GM11168 (cell line): ENCODE measurements around the gene DDN.

Experiments
- in situ Hi-C: fragments of 300-500 bp; cut with MboI; formaldehyde crosslinking; loops from one replicate; pipeline ENCODE4 v1.12.0; 2022; ENCODE audit warnings: low sequenced_read_pairs; ENCODE audit not compliant: unreplicated experiment

The DDN gene

DNA sequence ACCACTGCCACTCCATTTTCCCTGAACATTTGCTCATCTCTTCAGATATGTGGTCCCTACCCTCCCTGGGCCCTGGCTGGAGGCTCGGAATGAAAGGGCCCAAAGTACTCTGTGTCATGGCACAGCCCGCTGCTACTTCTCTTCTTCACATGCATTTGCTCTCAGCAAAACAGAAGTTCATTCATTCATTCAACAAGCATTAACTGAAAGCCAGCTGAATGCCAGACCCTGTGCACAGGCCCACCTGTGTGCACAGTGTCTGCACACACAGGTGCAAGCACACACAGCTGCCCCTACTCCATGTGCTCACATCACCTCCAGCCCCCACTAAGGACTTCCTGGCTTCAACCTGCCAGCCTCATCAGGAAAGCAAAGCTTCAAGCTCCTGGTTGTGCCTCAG, 13.3 kb downstream of the DDN start:
- in situ Hi-C loops = no loop called here

DNA sequence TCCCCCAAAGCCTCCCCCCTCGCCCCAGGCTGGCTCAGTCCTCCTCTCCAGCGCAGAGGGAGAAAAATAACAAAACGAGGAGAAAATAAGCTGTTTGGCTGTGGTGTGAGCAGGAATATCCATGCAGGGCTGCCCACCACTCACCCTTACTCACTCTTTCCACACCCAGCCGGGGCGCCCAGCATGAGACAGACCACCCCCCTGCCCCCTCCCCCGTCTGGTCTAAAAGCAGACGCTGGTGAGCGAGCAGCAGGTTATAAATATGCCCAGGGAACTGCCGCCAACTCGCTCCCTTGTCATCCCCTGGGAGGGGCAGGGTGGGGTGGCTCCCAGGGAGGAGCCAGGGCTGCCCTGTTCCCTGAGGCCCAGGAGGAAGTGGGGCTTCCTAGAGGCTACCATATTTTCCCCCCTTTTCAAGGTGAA, 13.7 kb downstream of the DDN start:
- in situ Hi-C loops = no loop called here

DNA sequence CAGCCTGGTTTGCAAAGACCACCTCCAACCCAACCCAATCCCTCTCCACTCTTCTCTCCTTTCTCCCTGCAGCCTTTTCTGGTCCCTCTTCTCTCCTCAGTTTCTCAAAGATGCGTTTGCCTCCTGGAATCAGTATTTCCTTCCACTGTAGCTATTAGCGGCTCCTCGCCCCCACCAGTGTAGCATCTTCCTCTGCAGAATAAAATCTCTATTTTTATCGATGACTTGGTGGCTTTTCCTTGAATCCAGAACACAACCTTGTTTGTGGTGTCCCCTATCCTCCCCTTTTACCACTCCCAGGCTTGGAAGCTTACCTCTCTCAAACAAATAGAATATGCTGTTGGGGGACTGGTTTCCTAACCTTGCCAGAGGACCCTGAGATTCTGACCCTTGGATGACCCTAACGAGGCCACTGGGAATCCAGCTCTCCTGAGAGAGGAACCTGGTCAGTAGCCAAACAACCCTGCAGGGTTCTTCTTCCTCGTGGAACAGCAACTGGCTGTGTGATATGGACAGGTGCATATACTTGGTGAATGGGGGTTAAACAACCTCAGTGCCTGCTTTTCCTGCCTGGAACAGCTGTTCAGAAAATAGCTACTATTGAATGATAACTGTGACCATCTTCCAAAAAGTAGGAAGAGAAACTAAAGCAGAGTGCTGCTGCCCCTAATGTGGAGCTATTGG, 16.6 kb downstream of the DDN start:
- in situ Hi-C loops = no loop called here

DNA sequence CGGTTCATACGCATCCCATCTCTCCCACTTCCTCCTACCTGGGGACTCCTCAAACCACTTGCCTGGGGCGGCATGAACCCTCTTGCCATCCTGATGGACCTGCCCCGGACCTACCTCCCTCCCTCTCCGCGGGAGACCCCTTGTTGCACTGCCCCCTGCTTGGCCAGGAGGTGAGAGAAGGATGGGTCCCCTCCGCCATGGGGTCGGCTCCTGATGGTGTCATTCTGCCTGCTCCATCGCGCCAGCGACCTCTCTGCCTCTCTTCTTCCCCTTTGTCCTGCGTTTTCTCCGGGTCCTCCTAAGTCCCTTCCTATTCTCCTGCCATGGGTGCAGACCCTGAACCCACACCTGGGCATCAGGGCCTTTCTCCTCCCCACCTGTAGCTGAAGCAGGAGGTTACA, 17.4 kb downstream of the DDN start:
- in situ Hi-C loops = no loop called here

DNA sequence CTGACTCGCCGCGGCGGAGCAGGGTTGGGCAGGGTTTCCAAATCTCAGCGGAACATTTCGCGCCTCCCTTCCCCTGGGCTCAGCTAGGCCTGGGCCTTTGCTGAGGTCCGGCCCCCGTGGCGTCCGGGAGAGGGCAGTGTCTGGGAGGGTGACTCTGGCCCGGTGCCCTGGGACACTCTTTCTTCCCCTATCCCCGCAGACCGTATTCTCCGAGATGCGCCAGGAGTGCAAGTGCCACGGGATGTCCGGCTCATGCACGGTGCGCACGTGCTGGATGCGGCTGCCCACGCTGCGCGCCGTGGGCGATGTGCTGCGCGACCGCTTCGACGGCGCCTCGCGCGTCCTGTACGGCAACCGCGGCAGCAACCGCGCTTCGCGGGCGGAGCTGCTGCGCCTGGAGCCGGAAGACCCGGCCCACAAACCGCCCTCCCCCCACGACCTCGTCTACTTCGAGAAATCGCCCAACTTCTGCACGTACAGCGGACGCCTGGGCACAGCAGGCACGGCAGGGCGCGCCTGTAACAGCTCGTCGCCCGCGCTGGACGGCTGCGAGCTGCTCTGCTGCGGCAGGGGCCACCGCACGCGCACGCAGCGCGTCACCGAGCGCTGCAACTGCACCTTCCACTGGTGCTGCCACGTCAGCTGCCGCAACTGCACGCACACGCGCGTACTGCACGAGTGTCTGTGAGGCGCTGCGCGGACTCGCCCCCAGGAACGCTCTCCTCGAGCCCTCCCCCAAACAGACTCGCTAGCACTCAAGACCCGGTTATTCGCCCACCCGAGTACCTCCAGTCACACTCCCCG, 18.0 kb downstream of the DDN start:
- in situ Hi-C loops = no loop called here

DNA sequence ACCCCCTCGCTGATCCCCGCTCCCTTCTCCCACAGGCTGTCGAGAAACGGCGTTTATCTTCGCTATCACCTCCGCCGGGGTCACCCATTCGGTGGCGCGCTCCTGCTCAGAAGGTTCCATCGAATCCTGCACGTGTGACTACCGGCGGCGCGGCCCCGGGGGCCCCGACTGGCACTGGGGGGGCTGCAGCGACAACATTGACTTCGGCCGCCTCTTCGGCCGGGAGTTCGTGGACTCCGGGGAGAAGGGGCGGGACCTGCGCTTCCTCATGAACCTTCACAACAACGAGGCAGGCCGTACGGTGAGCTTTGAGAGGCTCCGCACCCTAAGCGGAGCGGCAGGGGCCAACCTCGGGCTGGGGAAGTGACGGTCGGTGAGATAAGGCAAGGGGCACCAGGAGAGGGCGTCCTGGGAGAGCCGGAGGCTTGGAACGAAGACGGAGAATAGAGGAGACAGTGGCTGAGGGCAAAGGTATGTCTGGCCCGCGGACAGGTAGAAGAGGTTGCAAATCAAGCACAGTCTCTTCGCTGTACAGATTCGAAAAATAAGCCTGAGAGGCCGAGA, 18.7 kb downstream of the DDN start:
- in situ Hi-C loops = no loop called here

DNA sequence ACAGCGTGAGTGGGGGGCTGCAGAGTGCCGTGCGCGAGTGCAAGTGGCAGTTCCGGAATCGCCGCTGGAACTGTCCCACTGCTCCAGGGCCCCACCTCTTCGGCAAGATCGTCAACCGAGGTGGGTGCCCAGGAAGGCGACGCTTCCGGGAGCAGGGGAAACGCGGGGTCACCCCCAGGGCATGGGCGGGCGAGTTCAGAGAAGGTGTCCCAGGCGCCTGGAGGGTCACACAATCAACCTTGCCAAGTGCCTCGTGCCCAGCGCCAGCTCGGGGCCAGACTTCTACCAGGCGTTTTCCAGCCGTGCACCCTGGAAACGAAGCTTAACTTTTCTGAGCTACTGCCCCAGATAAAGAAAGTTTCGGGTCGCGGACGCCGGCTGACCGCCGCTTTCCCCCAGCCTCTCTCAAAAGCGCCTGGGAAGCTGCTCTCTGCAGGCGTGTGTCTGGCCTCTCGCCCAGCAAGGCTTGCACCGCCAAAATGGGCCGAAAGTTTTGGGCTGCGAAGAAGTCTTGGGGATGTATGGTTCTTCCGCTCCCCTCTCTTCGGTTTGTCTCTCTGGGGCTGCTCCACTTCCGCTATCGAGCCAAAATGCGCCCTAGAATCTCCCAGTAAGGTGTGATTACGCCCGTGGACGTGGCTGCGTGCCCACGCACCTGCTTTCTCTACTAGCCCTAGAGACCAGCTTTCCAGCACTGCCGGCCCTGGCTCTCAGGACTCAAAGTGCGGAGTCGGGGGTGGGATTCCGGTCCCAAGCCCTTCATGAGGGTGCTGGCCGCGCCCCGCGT, 19.4 kb downstream of the DDN start:
- in situ Hi-C loops = no loop called here

DNA sequence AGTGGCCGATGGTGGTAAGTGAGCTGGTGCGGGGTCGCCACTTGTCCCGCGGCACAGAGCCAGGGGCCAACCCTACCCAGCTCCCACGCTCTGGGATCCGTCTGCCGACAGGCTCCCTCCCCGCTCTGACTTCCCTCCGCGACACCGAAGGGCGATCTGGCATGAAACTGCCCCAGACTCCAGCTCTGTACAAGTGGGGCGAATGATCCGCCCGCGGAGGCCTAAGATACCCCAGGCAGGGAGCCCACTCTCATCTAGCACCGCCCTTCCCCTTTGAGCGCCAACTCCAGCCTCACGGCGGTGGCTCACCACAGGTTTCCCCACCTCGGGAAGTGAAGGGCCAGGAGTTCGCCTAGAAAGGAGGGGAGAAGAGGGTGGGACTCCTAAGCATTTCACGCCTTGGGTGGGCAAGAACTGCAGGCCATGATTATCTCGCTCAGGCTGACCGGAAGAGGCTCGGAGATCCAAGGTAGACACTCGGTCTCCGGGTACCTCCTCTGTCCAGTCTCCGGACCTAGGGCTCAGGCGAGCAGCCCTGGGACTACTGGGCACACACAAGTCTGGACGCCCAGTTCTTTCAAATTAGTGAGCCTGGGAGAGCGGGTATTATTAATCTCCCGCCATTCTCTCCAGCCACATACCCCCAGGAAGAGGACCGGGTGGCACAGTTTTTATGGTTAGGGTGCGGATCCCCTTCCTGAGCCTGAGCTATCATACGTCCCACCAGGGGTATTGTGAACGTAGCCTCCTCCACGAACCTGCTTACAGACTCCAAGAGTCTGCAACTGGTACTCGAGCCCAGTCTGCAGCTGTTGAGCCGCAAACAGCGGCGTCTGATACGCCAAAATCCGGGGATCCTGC, 20.2 kb downstream of the DDN start:
- in situ Hi-C loops = no loop called here

DNA sequence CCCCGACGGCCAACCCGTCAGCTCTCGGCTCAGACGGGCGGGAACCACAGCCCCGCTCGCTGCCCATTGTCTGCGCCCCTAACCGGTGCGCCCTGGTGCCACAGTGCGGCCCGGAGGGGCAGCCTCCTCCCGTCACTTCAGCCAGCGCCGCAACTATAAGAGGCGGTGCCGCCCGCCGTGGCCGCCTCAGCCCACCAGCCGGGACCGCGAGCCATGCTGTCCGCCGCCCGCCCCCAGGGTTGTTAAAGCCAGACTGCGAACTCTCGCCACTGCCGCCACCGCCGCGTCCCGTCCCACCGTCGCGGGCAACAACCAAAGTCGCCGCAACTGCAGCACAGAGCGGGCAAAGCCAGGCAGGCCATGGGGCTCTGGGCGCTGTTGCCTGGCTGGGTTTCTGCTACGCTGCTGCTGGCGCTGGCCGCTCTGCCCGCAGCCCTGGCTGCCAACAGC, 20.9 kb downstream of the DDN start, which contains the start of gene WNT1:
WNT1 (plus strand) TSS at position 32 of the 450 bp plus-strand sequence; CDS start at position 361, 329 bp downstream.
- in situ Hi-C loops = no loop called here

DNA sequence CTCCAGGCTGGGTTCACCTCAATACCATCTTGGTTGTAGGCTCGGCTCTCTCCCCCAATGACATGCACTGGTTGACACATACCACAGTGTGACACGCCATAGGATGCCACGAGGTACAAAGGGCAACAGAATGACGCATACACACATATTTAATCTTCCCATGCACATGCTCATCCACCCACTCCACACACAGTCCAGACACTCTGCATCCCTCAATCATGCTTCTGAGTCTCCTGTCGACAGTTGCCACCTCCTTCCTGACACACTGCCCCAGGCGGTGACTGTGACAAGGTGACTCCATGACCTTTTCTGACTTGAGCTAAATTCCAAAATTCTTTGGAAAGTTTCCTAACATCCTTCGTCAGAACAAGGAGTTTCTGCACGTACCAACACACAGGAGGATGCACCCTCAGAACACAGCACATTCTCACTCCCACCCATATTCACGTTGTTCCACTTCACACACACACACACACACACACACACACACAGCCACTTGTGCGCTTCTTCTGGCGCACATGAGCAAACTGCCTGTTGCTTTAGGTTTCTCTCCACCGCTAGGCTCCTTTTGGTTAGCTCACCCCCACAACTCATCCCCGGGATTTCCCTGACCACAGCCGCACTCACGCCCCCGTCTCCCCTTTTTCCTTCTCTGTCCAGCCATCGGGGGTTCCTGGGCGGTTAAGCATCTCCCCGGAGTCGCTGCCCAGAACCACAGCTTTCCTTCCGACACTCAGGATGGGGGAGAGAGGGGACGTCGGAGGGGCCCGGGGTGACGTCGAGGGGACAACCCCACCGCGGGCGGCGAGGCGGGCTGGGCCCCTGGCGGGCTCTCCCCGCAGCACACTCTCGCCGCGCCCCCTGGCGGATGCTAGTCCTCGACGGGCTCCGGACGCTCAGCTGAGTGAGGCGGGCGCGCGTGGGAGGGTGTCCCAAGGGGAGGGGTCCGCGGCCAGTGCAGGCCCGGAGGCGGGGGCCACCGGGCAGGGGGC, 21.6 kb downstream of the DDN start:
- in situ Hi-C loops = no loop called here

DNA sequence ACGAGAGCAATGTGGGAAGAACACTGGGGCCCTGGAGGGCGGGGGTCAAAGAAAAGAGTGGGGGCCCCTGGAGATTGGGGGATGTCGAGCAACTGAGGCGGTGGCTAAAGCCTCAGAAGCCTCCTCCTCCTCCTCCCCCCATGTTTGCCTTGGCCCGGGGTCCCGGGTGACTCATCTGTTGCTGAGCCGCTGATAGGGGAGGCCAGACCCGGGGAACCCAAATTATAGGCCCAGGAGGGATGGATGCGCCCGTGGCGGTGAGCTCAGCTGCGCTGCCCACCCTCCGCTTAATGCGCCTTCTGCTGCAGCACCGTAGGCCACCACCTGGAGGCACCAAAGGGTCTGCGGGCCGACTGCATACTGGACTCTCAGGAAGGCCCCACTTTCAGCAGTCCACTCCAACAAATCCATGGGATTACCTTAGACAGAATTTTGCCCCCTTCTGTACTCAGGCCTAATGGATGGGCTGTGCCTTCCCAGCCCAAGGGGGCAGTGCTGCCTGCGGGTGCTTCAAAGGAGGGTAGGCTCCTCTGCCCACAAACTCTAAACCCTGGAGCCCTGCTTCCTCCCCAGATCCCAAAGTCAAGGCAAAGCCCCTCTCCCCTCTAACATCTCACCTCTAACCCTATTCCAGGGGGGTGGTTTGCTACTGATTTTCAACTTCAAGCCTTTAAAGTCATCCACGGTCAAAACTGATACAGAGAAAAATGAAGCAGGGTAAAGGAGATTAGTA, 25.1 kb downstream of the DDN start:
- in situ Hi-C loops = no loop called here

DNA sequence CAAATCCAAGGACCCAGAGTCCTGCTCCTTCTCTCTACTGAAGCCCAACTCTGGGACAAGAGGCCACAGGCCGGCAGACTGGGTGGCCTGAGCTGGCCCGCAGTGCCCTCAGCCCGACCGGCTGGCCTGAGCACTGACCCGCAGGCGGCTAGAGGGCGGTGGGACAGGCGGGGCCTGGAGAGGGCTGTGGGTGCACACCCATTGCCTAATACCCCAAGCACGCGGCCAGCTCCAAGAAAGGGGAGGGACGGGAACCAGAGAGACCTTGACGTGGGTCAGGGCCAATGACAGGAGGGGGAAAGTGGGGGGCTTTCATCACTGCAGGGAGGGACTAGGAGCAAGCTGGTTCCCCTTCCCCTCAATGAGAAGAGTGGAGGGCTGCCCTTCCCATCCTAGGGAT, 25.6 kb downstream of the DDN start:
- in situ Hi-C loops = no loop called here

DNA sequence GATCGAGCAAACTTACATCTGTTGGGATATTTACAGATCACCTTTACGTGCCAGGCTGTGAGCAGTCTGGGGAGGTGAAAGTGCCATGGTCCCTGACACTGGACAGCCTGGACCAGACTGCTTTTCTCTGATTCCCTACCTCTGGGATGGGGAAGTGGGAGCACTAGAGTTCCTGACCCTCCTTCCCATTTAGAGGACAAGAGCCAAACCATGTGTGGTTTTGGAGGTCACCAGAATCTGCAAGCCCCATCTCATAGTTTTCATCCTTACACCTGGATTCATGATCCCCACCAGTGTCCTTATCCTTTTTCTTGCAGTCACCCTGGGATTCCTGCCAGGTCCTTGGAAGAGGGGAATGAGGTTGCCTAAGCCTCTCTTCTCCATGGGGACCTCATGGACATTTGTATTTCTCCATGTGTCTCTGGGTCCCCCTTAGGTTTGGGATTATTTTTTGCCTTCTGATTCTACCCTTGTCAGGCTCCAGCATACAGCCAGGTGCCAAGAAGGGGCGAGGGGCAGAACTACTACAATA, 26.2 kb downstream of the DDN start:
- in situ Hi-C loops = no loop called here

DNA sequence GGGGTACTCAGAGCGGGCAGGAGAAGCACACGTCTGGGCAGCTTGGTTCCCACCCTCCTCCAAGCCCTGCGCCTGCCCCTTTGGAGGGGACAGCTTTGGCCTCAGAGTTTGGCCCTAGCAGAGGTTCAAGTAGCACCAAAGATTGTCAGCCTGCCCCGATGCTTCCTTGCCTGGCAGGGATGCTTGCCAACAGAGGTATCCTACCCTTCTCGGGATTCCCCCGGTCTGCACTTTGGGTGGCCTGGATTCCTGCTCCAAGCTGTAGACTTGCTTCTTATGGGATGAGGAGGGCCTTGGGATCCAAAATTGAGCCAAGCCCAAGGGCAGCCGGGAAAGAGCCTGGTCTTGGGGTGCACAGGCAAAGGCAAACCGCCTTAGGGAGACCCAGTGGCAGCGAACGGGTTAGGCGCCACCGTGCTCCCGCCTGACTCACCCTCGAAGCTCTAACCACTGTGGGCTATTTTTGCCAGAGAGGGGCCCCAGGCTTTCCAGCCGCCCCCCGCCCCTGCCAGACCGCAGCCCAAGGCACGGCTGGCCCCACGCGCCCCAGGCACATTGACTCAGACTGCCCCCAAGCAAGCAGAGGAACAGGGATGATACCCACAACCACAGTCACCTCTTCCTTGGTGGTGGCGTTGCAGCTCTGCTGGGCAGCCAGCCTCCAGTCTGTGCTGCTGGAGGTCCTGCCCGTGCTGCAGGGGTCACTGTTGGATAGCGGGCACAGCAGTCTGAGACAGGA, 26.8 kb downstream of the DDN start:
- in situ Hi-C loops = no loop called here

DNA sequence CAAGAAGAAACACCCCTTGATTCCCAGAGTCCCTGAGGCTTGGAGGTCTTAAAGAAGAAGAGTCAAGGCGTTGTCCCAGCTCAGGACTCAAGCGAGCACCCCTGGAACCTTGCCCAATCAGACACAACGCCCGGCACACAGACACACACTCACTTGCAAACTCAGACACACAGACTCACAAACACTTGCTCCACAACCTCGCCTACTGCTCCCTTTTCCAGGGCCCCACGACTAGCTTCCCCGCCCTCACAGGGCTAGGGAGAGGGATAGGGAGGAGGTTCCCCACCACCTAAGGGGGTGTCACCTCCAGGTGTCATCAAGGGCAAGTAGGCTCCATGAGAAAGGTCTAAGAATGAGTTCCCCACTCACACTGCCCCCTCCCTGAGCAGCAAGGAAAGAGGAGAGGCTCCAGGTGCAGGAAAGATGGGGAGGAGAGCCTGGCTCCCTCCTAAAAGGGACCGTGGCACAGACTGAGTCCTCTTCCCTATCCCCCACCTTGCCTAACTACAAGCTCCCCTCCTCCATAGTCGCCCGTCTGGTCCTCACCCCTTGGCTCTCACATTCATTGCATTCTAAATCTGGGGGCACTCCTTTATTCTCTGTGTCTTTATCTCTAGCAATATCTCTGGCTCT, 28.4 kb downstream of the DDN start:
- in situ Hi-C loops = no loop called here
